OCI-LY7 (cell line): ENCODE measurements around the gene MYRIP.

Experiments
- CTCF ChIP-seq: fragments of 200-600 bp; sonication (generic); conservative IDR thresholded peaks from 2 replicates; pipeline ENCODE4 v1.5.1; 2014; ENCODE audit warnings: mild to moderate bottlenecking, antibody characterized with exemption, low read length, moderate library complexity, mixed read lengths
- EZH2phosphoT487 ChIP-seq: fragments of 200-600 bp; sonication (generic); IDR thresholded peaks from 2 replicates; pipeline ENCODE4 v1.6.1; 2018; ENCODE audit warnings: low read depth, borderline replicate concordance, mild to moderate bottlenecking, mixed run types, antibody characterized with exemption, low read length, moderate library complexity, mixed read lengths

- no peak for TF ChIP-seq EZH2phosphoT487
- no peak for TF ChIP-seq CTCF
Observed at GRCh38 chr3:40068636-40069035, 259.2 kb downstream of the MYRIP start.
